GM19463 (cell line): Measurements from ENCODE around the gene ZNF614.
A peak's percentile ranks its signal among the peaks of the same experiment; 100 is the strongest.
"Not testable (repeated sequence)": the region's sequence is repeated elsewhere in the genome, so short reads cannot be mapped to it uniquely, and the experiment has no call there.

ENCODE experiments used
- ATAC-seq: cut with Tn5 transposase; IDR thresholded peaks from one replicate; pipeline ENCODE4 v1.9.1; 2021; ENCODE audit warnings: mild to moderate bottlenecking, moderate library complexity; ENCODE audit not compliant: unreplicated experiment

ZNF614 gene

GRCh38 chr19:52028027-52028779, at the start of gene ZNF614:
TSS of gene ZNF614 (minus strand) at chr19:52028379. CDS start at chr19:52025745, 2,634 bp downstream.
- ATAC-seq = peak; percentile 87

- no peak for ATAC-seq
These were observed 42.3 kb upstream of the ZNF614 start for GRCh38 chr19:52070496-52070895.

- ATAC-seq = no peak
These were observed 41.5 kb upstream of the ZNF614 start for GRCh38 chr19:52069653-52070052.

GRCh38 chr19:52066258-52066863, 38.2 kb upstream of the ZNF614 start:
- ATAC-seq = no peak

- ATAC-seq = no peak
These were observed 37.2 kb upstream of the ZNF614 start for GRCh38 chr19:52065399-52065798.

GRCh38 chr19:52056480-52056879, 28.3 kb upstream of the ZNF614 start:
- ATAC-seq = not testable (repeated sequence)

GRCh38 chr19:52051736-52052135, 23.6 kb upstream of the ZNF614 start:
- ATAC-seq = not testable (repeated sequence)

GRCh38 chr19:52048555-52049501, 20.6 kb upstream of the ZNF614 start, which contains the start of gene ZNF432:
TSS of gene ZNF432 (minus strand) at chr19:52048838. CDS start at chr19:52046868, 1,970 bp downstream.
- ATAC-seq = peak; percentile 90

GRCh38 chr19:52039169-52039568, 11.0 kb upstream of the ZNF614 start:
- no peak for ATAC-seq

GRCh38 chr19:52034051-52034728, 6.0 kb upstream of the ZNF614 start:
- no peak for ATAC-seq

GRCh38 chr19:52028780-52029123, 573 bp upstream of the ZNF614 start:
- ATAC-seq = peak; percentile 29

- not testable (repeated sequence) for ATAC-seq
These were observed 1.8 kb downstream of the ZNF614 start for GRCh38 chr19:52026255-52026990.

- ATAC-seq = not testable (repeated sequence)
These were observed 3.7 kb downstream of the ZNF614 start for GRCh38 chr19:52024478-52024877.

GRCh38 chr19:52022193-52022592, 6.0 kb downstream of the ZNF614 start:
- ATAC-seq = no peak

GRCh38 chr19:52020506-52020905, 7.7 kb downstream of the ZNF614 start:
- no peak for ATAC-seq

GRCh38 chr19:52010674-52011073, 17.5 kb downstream of the ZNF614 start:
- ATAC-seq = no peak

- peak; percentile 88 for ATAC-seq
These were observed 20.2 kb downstream of the ZNF614 start, which contains the start of gene ZNF615 for GRCh38 chr19:52007806-52008557. TSS of gene ZNF615 (minus strand) at chr19:52008211. CDS start at chr19:52003711, 4,500 bp downstream.

- no peak for ATAC-seq
These were observed 20.8 kb downstream of the ZNF614 start for GRCh38 chr19:52007451-52007805.

GRCh38 chr19:51994048-51994644, 34.0 kb downstream of the ZNF614 start:
- ATAC-seq = no peak
